Measurements from ENCODE around the gene MASTL.

GRCh38 chr10:27145937-27146336 is 9.2 kb upstream of the MASTL start:
- no peak for TF ChIP-seq CTCF (IDR thresholded peaks at IDR 0.05; ENCODE audit: low read depth, low read length, poor library complexity, severe bottlenecking)
- TF ChIP-seq EZH2phosphoT487 (IDR thresholded peaks at IDR 0.05; ENCODE audit: borderline replicate concordance, low read length): no peak
